B cell (primary cell): ENCODE data around the gene ELF4. TPM values are rescaled to one million over a fixed set of nuclear protein-coding genes. Genes with fewer than 3 reads are reported as not detected.

Experiments used
- ATAC-seq: fragments of 200-7000 bp; cut with Tn5 transposase; one replicate; pipeline ENCODE4 v1.10.0; 2021; ENCODE audit warnings: low read depth, mild to moderate bottlenecking, moderate number of reproducible peaks, moderate library complexity
- CTCF ChIA-PET: fragments of 350-600 bp; sonication (Branson Sonifier 250); formaldehyde crosslinking; loops from one replicate; lab custom pipeline; 2021; ENCODE audit warnings: antibody characterized with exemption, inconsistent platforms; lab: Charles Lee
- POLR2A ChIA-PET: fragments of 350-600 bp; sonication (Branson Sonifier 250); formaldehyde crosslinking; loops from one replicate; lab custom pipeline; 2021; ENCODE audit warnings: antibody characterized with exemption; lab: Charles Lee
- DNase-seq: peaks from one replicate; pipeline ENCODE4 v3.0.0; 2013
- H2AFZ ChIP-seq: 2 replicates; pipeline ENCODE4 v1.6.1; 2012; ENCODE audit warnings: mild to moderate bottlenecking, low read depth, low read length; ENCODE audit not compliant: insufficient read depth, poor library complexity, severe bottlenecking
- H3K27ac ChIP-seq, 2 donors: 1 replicate in 1 of 2; 2 replicates in 1 of 2; pipeline ENCODE4 v1.5.1; 2012 to 2013; ENCODE audit warnings: low read length in 2 of 2, mild to moderate bottlenecking in 2 of 2, moderate library complexity in 1 of 2
- H3K27me3 ChIP-seq, 4 experiments: fragments of 200-600 bp in 1 of 4; sonication (generic) in 1 of 4; replicated peaks in 1 of 4; 1 replicate in 2 of 4; 2 replicates in 2 of 4; pipeline versions ENCODE4 v1.6.1 to v1.7.0; 2013 to 2016; ENCODE audit warnings: low read length in 3 of 4, mild to moderate bottlenecking in 2 of 4, mixed read lengths in 1 of 4, moderate library complexity in 1 of 4; ENCODE audit not compliant: insufficient read depth in 4 of 4, control insufficient read depth in 3 of 4; ENCODE audit errors: control extremely low read depth in 1 of 4
- H3K36me3 ChIP-seq, 2 experiments: replicated peaks in 1 of 2; 1 replicate in 1 of 2; 2 replicates in 1 of 2; pipeline versions ENCODE4 v1.6.1 to v1.7.1; 2013; ENCODE audit warnings: low read length in 1 of 2; ENCODE audit not compliant: insufficient read depth in 2 of 2, control insufficient read depth in 1 of 2; ENCODE audit errors: control extremely low read depth in 1 of 2, extremely low read depth in 1 of 2
- H3K4me1 ChIP-seq, 2 donors: fragments of 200-600 bp in 1 of 2; sonication (generic) in 1 of 2; 1 replicate in 1 of 2; 2 replicates in 1 of 2; pipeline versions ENCODE4 v1.5.1 to v1.6.1; 2013 to 2017; ENCODE audit warnings: low read length in 2 of 2; ENCODE audit not compliant: control insufficient read depth in 2 of 2, insufficient read depth in 2 of 2
- H3K4me2 ChIP-seq: replicated peaks from 2 replicates; pipeline ENCODE3; 2012; ENCODE audit warnings: mild to moderate bottlenecking, low read depth, low read length; ENCODE audit not compliant: poor library complexity, severe bottlenecking
- H3K4me3 ChIP-seq, 5 experiments: fragments of 200-600 bp in 1 of 5; sonication (generic) in 1 of 5; 1 replicate in 3 of 5; 2 replicates in 2 of 5; pipeline versions ENCODE4 v1.5.1 to v1.7.0; 2011 to 2016; ENCODE audit warnings: low read length in 4 of 5, mild to moderate bottlenecking in 4 of 5, low read depth in 2 of 5, control low read depth in 1 of 5, moderate library complexity in 1 of 5; ENCODE audit not compliant: insufficient read depth in 1 of 5; ENCODE audit errors: control extremely low read depth in 1 of 5, extremely low read depth in 1 of 5
- H3K79me2 ChIP-seq: fragments of 200-600 bp; sonication (generic); one replicate; pipeline ENCODE4 v1.6.0; 2016; ENCODE audit warnings: low read length; ENCODE audit not compliant: control insufficient read depth, insufficient read depth
- H3K9ac ChIP-seq: fragments of 200-600 bp; sonication (generic); 2 replicates; pipeline ENCODE4 v1.6.1; 2017; ENCODE audit warnings: mild to moderate bottlenecking, low read length, moderate library complexity
- H3K9me3 ChIP-seq, 3 donors: one replicate each; pipeline versions ENCODE4 v1.6.1 to v1.7.1; 2013; ENCODE audit warnings: low read length in 2 of 3; ENCODE audit not compliant: control insufficient read depth in 2 of 3, insufficient read depth in 1 of 3; ENCODE audit errors: control extremely low read depth in 1 of 3
- H4K20me1 ChIP-seq: 2 replicates; pipeline ENCODE4 v1.6.0; 2012; ENCODE audit warnings: mild to moderate bottlenecking, low read length; ENCODE audit not compliant: insufficient read depth, control insufficient read depth, poor library complexity, severe bottlenecking
- H3K27ac Mint-ChIP-seq: one replicate; pipeline ENCODE4 v1.8.0; 2021; ENCODE audit warnings: mixed read lengths
- H3K27me3 Mint-ChIP-seq: one replicate; pipeline ENCODE4 v1.8.0; 2021; ENCODE audit warnings: mixed read lengths
- H3K4me1 Mint-ChIP-seq: one replicate; pipeline ENCODE4 v1.8.0; 2021; ENCODE audit warnings: mixed read lengths
- H3K4me3 Mint-ChIP-seq: one replicate; pipeline ENCODE4 v1.8.0; 2021; ENCODE audit warnings: mixed read lengths
- H3K9me3 Mint-ChIP-seq: one replicate; pipeline ENCODE4 v1.8.0; 2022; ENCODE audit warnings: mixed read lengths; ENCODE audit not compliant: insufficient read depth
- CTCF ChIP-seq: fragments of 200-600 bp; IDR thresholded peaks from one replicate; pipeline ENCODE4 v1.8.0; 2022; ENCODE audit warnings: antibody characterized with exemption, mild to moderate bottlenecking
- EZH2 ChIP-seq: IDR thresholded peaks from 2 replicates; pipeline ENCODE4 v1.6.1; 2012; ENCODE audit warnings: borderline replicate concordance, low read depth, mild to moderate bottlenecking, moderate library complexity, low read length; ENCODE audit not compliant: insufficient read depth, poor library complexity, severe bottlenecking
- WGBS: methylation state at CpG from one replicate; pipeline ENCODE4 v1.1.5; 2013; ENCODE audit warnings: missing lambda C conversion rate; ENCODE audit not compliant: insufficient coverage; 5-methylcytosine and 5-hydroxymethylcytosine counted together
- intact Hi-C: fragments of 100-400 bp; cut with micrococcal nuclease; formaldehyde crosslinking; loops from one replicate; pipeline ENCODE4 v1.10.0; 2022
- polyA plus RNA-seq: library from polyadenylated mRNA; depleted of rRNA; stranded (reverse); fragments of >200 nt; gene quantifications from 2 replicates; pipeline ENCODE4 v1.2.3, GENCODE V29; 2012
- total RNA-seq, 2 donors: library from RNA; stranded (reverse); fragments of 120-200 nt in 1 of 2; gene quantifications; 1 replicate in 1 of 2; 2 replicates in 1 of 2; pipeline versions ENCODE4 v1.2.3 to v1.2.4, GENCODE V29; 2013 to 2022

ELF4 gene
- total and polyA plus RNA-seq, 2 donors (not counting 1 experiment from before 2014, with no cell fraction given) = 24.7 to 26.3 TPM

DNA sequence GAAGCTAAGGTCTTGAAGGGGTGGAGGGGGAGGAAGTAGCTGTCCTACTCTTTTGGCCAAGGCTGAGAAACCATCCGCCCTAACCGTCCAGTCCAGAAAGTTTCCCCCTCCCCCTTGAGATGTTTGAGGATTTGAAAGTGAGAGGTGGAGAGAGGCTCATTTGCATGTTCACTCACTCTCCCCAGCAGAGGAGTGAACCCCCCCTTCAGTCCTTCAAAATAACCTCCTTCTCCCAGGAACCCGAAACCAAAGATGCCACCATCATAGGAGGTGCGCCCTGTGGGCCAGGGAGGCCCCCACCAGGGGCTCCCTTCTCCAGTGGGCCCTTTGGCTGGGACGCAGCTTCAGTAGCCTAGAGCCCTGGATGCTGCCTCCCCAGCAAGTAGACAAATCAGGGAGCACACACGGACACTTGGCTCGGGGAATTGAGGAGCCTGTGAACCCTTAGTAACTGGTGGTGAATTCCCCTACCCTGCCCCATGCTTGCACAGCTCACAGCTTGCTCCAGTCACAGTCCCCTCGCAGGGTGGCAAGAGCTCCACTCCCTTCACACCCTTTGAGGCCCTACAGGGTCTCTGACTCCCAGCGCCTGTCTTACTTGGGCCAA lies 25.6 kb downstream of the ELF4 start:
- H3K79me2 ChIP-seq = peaks cover 60% of the 10 kb centered on the region
- no peak overlapping the region for H2AFZ ChIP-seq
- CTCF ChIA-PET = interaction anchor here (1.0 to 6.2 kb wide), 7 partner anchors 22 to 109 kb away, joined by 3 to 49 read pairs (median 4); no protein-coding TSS in a partner anchor
- peak overlapping the region; percentile 87 for H3K4me2 ChIP-seq
- peak overlapping the region in 4 of 5 experiments; percentile 17 to 48 (median 27) for H3K4me3 ChIP-seq
- H3K27me3 Mint-ChIP-seq = no peaks in the 10 kb centered on the region
- H3K9ac ChIP-seq = peak overlapping the region; percentile 37
- DNase-seq (peak; percentile 61), ATAC-seq (peak; percentile 32)
- WGBS = 0% methylated on average over 1 of the region's 9 CpGs
- H3K9me3 ChIP-seq = no peaks in the 10 kb centered on the region
- POLR2A ChIA-PET = interaction anchor here (0.6 to 2.0 kb wide), 6 partner anchors 9 to 81 kb away, joined by 3 to 8 read pairs (median 4); partner anchors contain the start of genes AIFM1 and ELF4
- H3K27ac Mint-ChIP-seq = peak overlapping the region; percentile 88
- peaks cover 0 to 3% of the 10 kb centered on the region in 2 experiments for H3K36me3 ChIP-seq
- H3K4me3 Mint-ChIP-seq = peak overlapping the region; percentile 83
- H3K4me1 Mint-ChIP-seq = peaks cover 76% of the 10 kb centered on the region
- H3K4me1 ChIP-seq = peaks cover 72 to 88% of the 10 kb centered on the region in 2 donors
- intact Hi-C loops = loop anchor here (1.0 to 5.0 kb wide), 2 partner anchors 8 to 83 kb away; partner anchors contain the start of gene AIFM1
- H3K27me3 ChIP-seq = no peaks in the 10 kb centered on the region
- no peaks in the 10 kb centered on the region for H3K9me3 Mint-ChIP-seq
- peak overlapping the region; percentile 66 to 74 for H3K27ac ChIP-seq
- no peaks in the 10 kb centered on the region for H4K20me1 ChIP-seq
- TF ChIP-seq EZH2 (no peak), CTCF (no peak)
